Osteocyte (in vitro differentiated cells): ENCODE data around the gene RABL3. TPM values are rescaled to one million over a fixed set of nuclear protein-coding genes. Genes with fewer than 3 reads are reported as not detected.

Source experiments
- DNase-seq: peaks from one replicate; pipeline ENCODE4 v3.0.0; 2021; ENCODE audit warnings: mixed read lengths; ENCODE audit not compliant: unreplicated experiment; ENCODE audit errors: extremely low spot score
- H3K27ac Mint-ChIP-seq: one replicate; pipeline ENCODE4 v1.8.0; 2021; ENCODE audit warnings: mild to moderate bottlenecking, mixed read lengths; ENCODE audit not compliant: unreplicated experiment
- H3K27me3 Mint-ChIP-seq: one replicate; pipeline ENCODE4 v1.8.0; 2021; ENCODE audit warnings: mixed read lengths; ENCODE audit not compliant: unreplicated experiment
- H3K36me3 Mint-ChIP-seq: one replicate; pipeline ENCODE4 v1.8.0; 2021; ENCODE audit warnings: mixed read lengths; ENCODE audit not compliant: unreplicated experiment
- H3K4me1 Mint-ChIP-seq: one replicate; pipeline ENCODE4 v1.8.0; 2021; ENCODE audit warnings: mixed read lengths; ENCODE audit not compliant: unreplicated experiment
- H3K4me3 Mint-ChIP-seq: one replicate; pipeline ENCODE4 v1.8.0; 2021; ENCODE audit warnings: mild to moderate bottlenecking, moderate library complexity, mixed read lengths; ENCODE audit not compliant: unreplicated experiment
- H3K9me3 Mint-ChIP-seq: one replicate; pipeline ENCODE4 v1.8.0; 2021; ENCODE audit warnings: mixed read lengths; ENCODE audit not compliant: unreplicated experiment
- total RNA-seq: library from RNA; stranded (reverse); gene quantifications from 2 replicates; pipeline ENCODE4 v1.2.1, GENCODE V29; 2021
- TF ChIP-seq, protein P1 (sequence below): fragments of 200-600 bp; sonication (generic); IDR thresholded peaks from 2 replicates; pipeline ENCODE4 v1.5.0; 2021; ENCODE audit warnings: antibody characterized with exemption, mild to moderate bottlenecking, moderate library complexity

The RABL3 gene
- total RNA-seq, 1 donor from 2014 or later, result 17.4 TPM

GRCh38 chr3:120673116-120673515, 69.2 kb downstream of the RABL3 start:
- no peaks in the 10 kb centered on the region for H3K9me3 Mint-ChIP-seq
- H3K4me1 Mint-ChIP-seq, result peaks cover 6% of the 10 kb centered on the region
- H3K27me3 Mint-ChIP-seq, result no peaks in the 10 kb centered on the region
- no peaks in the 10 kb centered on the region for H3K36me3 Mint-ChIP-seq
- DNase-seq, result no peak
- no peak overlapping the region for H3K4me3 Mint-ChIP-seq
- TF ChIP-seq, protein P1, sequence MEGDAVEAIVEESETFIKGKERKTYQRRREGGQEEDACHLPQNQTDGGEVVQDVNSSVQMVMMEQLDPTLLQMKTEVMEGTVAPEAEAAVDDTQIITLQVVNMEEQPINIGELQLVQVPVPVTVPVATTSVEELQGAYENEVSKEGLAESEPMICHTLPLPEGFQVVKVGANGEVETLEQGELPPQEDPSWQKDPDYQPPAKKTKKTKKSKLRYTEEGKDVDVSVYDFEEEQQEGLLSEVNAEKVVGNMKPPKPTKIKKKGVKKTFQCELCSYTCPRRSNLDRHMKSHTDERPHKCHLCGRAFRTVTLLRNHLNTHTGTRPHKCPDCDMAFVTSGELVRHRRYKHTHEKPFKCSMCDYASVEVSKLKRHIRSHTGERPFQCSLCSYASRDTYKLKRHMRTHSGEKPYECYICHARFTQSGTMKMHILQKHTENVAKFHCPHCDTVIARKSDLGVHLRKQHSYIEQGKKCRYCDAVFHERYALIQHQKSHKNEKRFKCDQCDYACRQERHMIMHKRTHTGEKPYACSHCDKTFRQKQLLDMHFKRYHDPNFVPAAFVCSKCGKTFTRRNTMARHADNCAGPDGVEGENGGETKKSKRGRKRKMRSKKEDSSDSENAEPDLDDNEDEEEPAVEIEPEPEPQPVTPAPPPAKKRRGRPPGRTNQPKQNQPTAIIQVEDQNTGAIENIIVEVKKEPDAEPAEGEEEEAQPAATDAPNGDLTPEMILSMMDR, result no peak
- no peak overlapping the region for H3K27ac Mint-ChIP-seq

DNA sequence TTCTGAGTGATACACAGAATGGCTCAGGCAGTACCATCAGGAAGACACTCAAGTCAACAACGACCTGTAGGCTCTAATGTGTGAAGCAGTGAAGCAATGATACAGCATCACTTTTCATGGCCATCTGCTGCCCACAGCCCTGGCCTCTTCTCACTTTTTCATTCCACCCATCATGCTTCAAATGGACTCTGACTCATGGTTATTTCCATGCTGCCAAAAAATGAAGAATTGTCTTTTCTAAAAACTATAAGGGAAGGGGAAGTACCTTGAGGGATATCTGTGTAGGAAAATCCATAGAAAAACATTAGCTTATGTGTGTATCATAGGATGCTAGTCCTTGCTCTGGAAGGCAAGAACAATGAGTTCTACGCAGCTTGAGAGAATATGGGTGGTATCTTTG, 71.7 kb downstream of the RABL3 start:
- Mint-ChIP-seq H3K4me1 (no peaks in the 10 kb centered on the region), H3K27ac (no peak overlapping the region), H3K9me3 (no peaks in the 10 kb centered on the region), H3K4me3 (no peak overlapping the region), H3K27me3 (peaks cover 6% of the 10 kb centered on the region), H3K36me3 (no peaks in the 10 kb centered on the region)
- TF ChIP-seq, protein P1, result no peak
- DNase-seq, result no peak

- no peak overlapping the region for H3K27ac Mint-ChIP-seq
- no peaks in the 10 kb centered on the region for H3K9me3 Mint-ChIP-seq
- DNase-seq, result no peak
- H3K4me3 Mint-ChIP-seq, result no peak overlapping the region
- TF ChIP-seq, protein P1, result no peak
- peaks cover 15% of the 10 kb centered on the region for H3K27me3 Mint-ChIP-seq
- peaks cover 19% of the 10 kb centered on the region for H3K4me1 Mint-ChIP-seq
- H3K36me3 Mint-ChIP-seq, result no peaks in the 10 kb centered on the region
Observed at GRCh38 chr3:120664926-120665325, 77.4 kb downstream of the RABL3 start.

DNA sequence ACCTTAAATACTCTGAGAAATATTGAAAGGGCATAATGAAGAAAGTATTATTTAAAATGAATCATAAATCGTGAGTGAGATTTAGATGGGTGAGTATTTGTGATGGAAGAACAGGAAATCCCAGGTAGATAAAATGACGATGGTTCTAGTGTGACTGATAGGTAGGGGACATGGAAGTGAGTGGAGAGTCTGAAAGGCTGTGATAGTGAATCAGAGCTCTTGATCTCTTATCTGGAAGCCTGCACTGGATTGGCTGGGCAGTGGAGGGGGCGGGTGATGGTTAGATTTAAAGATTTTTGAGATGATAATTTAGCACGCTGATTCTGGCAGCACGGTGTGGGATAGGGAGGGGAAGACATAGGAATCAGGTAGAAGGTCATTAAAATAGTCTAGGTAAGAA, 80.4 kb downstream of the RABL3 start:
- Mint-ChIP-seq H3K9me3 (no peaks in the 10 kb centered on the region), H3K36me3 (no peaks in the 10 kb centered on the region), H3K4me1 (peaks cover 22% of the 10 kb centered on the region), H3K27me3 (peaks cover 15% of the 10 kb centered on the region), H3K4me3 (peak overlapping the region; percentile 7), H3K27ac (peak overlapping the region; percentile 73)
- TF ChIP-seq, protein P1, result no peak
- DNase-seq, result no peak

DNA sequence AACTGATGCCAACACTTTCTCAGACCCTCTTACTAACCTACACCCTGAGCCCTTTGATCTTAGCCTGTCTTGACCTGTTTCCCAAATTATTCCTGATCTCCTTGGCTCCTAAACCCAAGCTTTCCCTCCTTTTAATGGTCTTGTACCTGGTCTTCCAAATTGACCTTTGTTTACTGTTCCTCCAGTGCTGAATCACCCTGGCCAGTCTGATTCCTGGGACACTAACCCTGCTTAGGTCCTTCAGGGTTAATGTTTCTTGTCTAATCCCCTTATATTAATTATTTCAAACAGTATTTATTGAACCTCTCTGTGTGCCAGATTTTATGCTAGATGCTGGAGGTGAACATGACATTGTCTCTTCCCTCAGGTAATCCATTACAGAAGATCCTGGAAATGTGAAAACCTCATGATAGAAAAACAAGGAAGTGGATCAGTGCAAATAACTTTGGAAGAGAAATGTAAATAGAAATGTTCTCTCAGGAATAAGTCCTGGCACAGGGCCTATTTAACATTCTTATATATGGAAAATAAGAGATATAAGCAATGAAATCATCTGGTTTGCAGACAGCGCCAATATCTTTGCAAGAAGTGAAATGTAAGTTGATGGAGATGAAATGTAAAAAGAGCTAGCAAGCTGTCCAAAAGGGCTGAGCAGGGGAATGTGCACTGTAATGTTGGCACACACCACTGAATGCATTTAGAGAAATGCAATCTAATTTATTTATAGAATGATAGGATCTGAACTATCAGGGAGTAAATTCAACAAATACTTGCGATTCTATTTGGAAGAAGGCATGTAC, 81.0 kb downstream of the RABL3 start:
- Mint-ChIP-seq H3K27me3 (peaks cover 15% of the 10 kb centered on the region), H3K27ac (peak overlapping the region; percentile 73), H3K4me3 (peak overlapping the region; percentile 7), H3K9me3 (no peaks in the 10 kb centered on the region), H3K4me1 (peaks cover 22% of the 10 kb centered on the region), H3K36me3 (no peaks in the 10 kb centered on the region)
- no peak for DNase-seq
- TF ChIP-seq, protein P1, result no peak
